Ascending aorta (tissue), 2 donors: ENCODE data around the gene OR12D3. TPM values are rescaled to one million over a fixed set of nuclear protein-coding genes. Genes with fewer than 3 reads are reported as not detected.
"Not testable (repeated sequence)": the region's sequence is repeated elsewhere in the genome, so short reads cannot be mapped to it uniquely, and the experiment has no call there.

ENCODE experiments used
- DNase-seq, 2 donors: peaks; one replicate each; pipeline ENCODE4 v3.0.0-alpha.2; 2019; ENCODE audit warnings: low spot score in 2 of 2
- H3K27ac ChIP-seq, 2 donors: fragments of 200-600 bp; sonication (generic); one replicate each; pipeline ENCODE4 v1.5.1; 2016 to 2017; ENCODE audit warnings: mild to moderate bottlenecking in 1 of 2
- H3K27me3 ChIP-seq: fragments of 200-600 bp; sonication (generic); one replicate; pipeline ENCODE4 v1.5.1; 2017
- H3K36me3 ChIP-seq, 2 donors: fragments of 200-600 bp; sonication (generic); one replicate each; pipeline ENCODE4 v1.5.1; 2016
- H3K4me1 ChIP-seq, 2 donors: fragments of 200-600 bp; sonication (generic); one replicate each; pipeline ENCODE4 v1.5.1; 2016 to 2017; ENCODE audit warnings: mild to moderate bottlenecking in 1 of 2
- H3K4me3 ChIP-seq, 2 donors: fragments of 200-600 bp; sonication (generic); one replicate each; pipeline ENCODE4 v1.5.1; 2016 to 2017; ENCODE audit warnings: mild to moderate bottlenecking in 1 of 2
- H3K9me3 ChIP-seq, 2 donors: fragments of 200-600 bp; sonication (generic); one replicate each; pipeline ENCODE4 v1.5.1; 2016
- CTCF ChIP-seq, 3 experiments: fragments of 200-600 bp in 2 of 3; fragments of 450-650 bp in 1 of 3; sonication (generic) in 2 of 3; IDR thresholded peaks; one replicate each; pipeline ENCODE4 v1.5.1; 2016 to 2019; ENCODE audit warnings: antibody characterized with exemption in 3 of 3, mild to moderate bottlenecking in 1 of 3, moderate library complexity in 1 of 3
- intact Hi-C: fragments of 100-400 bp; cut with DNase I; formaldehyde crosslinking; loops from one replicate; pipeline ENCODE4 v1.15.1; 2023
- total RNA-seq: library from RNA; depleted of rRNA; stranded (reverse); fragments of >200 nt; gene quantifications from one replicate; pipeline ENCODE4 v1.1.0, GENCODE V29; 2016

OR12D3 gene
- total RNA-seq, 1 donor from 2014 or later = not detected

- H3K4me3 ChIP-seq = no peak overlapping the region
- peaks cover 0 to 2% of the 10 kb centered on the region in 2 donors for H3K9me3 ChIP-seq
- intact Hi-C loops = no loop called here
- H3K27me3 ChIP-seq = no peaks in the 10 kb centered on the region
- H3K27ac ChIP-seq = no peak overlapping the region
- no peak for TF ChIP-seq CTCF (IDR thresholded peaks at IDR 0.05)
- no peaks in the 10 kb centered on the region for H3K4me1 ChIP-seq
- DNase-seq = no peak
- no peaks in the 10 kb centered on the region for H3K36me3 ChIP-seq
These were observed 19.5 kb downstream of the OR12D3 start for GRCh38 chr6:29355603-29356002.

- Histone ChIP-seq H3K4me3 (no peak overlapping the region), H3K9me3 (peaks cover 0 to 5% of the 10 kb centered on the region in 2 donors), H3K4me1 (no peaks in the 10 kb centered on the region), H3K27ac (no peak overlapping the region), H3K36me3 (no peaks in the 10 kb centered on the region), H3K27me3 (no peaks in the 10 kb centered on the region)
- DNase-seq = no peak
- intact Hi-C loops = no loop called here
- no peak for TF ChIP-seq CTCF (IDR thresholded peaks at IDR 0.05)
These were observed 20.1 kb downstream of the OR12D3 start for GRCh38 chr6:29354980-29355379.

- H3K27ac ChIP-seq, intact Hi-C loops, H3K4me3 ChIP-seq, H3K9me3 ChIP-seq, H3K27me3 ChIP-seq, H3K4me1 ChIP-seq, H3K36me3 ChIP-seq, DNase-seq: not testable (repeated sequence)
These were observed 25.7 kb downstream of the OR12D3 start for GRCh38 chr6:29349348-29349747.

- Histone ChIP-seq H3K9me3 (no peaks in the 10 kb centered on the region), H3K27me3 (no peaks in the 10 kb centered on the region), H3K27ac (no peak overlapping the region), H3K36me3 (no peaks in the 10 kb centered on the region), H3K4me3 (no peak overlapping the region), H3K4me1 (no peaks in the 10 kb centered on the region)
- no peak for DNase-seq
- intact Hi-C loops = no loop called here
- no peak for TF ChIP-seq CTCF (IDR thresholded peaks at IDR 0.05)
These were observed 29.7 kb downstream of the OR12D3 start for GRCh38 chr6:29345380-29345779.

GRCh38 chr6:29336269-29336668, 38.8 kb downstream of the OR12D3 start:
- intact Hi-C loops = no loop called here
- Histone ChIP-seq H3K27ac (no peak overlapping the region), H3K27me3 (no peaks in the 10 kb centered on the region), H3K4me1 (no peaks in the 10 kb centered on the region), H3K4me3 (no peak overlapping the region), H3K9me3 (no peaks in the 10 kb centered on the region), H3K36me3 (no peaks in the 10 kb centered on the region)
- no peak for DNase-seq
- TF ChIP-seq CTCF (IDR thresholded peaks at IDR 0.05) = no peak

GRCh38 chr6:29332676-29333075, 42.4 kb downstream of the OR12D3 start:
- TF ChIP-seq CTCF (IDR thresholded peaks at IDR 0.05) = no peak
- Histone ChIP-seq H3K9me3 (no peaks in the 10 kb centered on the region), H3K27me3 (no peaks in the 10 kb centered on the region), H3K4me1 (no peaks in the 10 kb centered on the region), H3K36me3 (no peaks in the 10 kb centered on the region), H3K4me3 (no peak overlapping the region), H3K27ac (no peak overlapping the region)
- DNase-seq = no peak
- intact Hi-C loops = no loop called here
